ENCODE results near the gene RPS6KB2. TPM values are rescaled to one million over a fixed set of nuclear protein-coding genes. Genes with fewer than 3 reads are reported as not detected.
"Not testable (repeated sequence)": the region's sequence is repeated elsewhere in the genome, so short reads cannot be mapped to it uniquely, and the experiment has no call there.

The RPS6KB2 gene
- total RNA-seq, 2 experiments from 2014 or later, result 53.4 to 57.2 TPM

DNA sequence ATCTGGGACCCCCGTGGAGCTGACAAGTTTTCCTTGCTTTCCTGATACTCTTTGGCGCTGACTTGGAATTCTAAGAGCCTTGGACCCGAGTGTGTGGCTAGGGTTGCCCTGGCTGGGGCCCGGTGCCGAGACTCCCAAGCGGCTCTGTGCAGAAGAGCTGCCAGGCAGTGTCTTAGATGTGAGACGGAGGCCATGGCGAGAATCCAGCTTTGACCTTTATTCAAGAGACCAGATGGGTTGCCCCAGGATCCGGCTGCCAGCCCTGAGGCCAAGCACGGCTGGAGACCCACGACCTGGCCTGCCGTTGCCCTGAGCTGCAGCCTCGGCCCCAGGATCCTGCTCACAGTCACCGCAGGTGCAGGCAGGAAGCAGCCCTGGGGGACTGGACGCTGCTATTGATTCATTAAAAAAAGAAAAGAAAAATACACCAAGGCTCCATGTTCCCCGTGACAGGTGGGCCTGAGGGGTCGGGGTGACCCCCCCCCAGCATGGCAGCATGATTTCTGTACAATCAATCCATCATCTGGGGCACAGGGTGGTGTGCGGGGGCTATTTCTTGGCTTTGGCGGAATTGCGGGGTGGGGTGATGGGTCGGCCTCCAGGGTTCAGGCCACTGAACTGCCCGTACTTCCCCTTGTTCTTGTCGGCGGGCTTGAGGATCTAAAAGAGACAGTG, 30.2 kb upstream of the RPS6KB2 start:
- ChIA-PET CTCF (interaction anchor here (0.9 to 1.4 kb wide), 2 partner anchors 8 to 24 kb away, joined by 4 to 5 read pairs; no protein-coding TSS in a partner anchor), POLR2A (no interaction called here)
- ATAC-seq, result no peak
- DNase-seq, result no peak
- Mint-ChIP-seq H3K4me3 (no peak overlapping the region), H3K36me3 (ENCODE audit: low read depth) (peaks cover 41% of the 10 kb centered on the region), H3K4me1 (peaks cover 48% of the 10 kb centered on the region), H3K27me3 (no peaks in the 10 kb centered on the region), H3K9me3 (ENCODE audit: low read depth) (no peaks in the 10 kb centered on the region), H3K27ac (no peak overlapping the region)
- intact Hi-C loops (cut with DNase I, micrococcal nuclease), result no loop called here

GRCh38 chr11:67398661-67399563, 29.4 kb upstream of the RPS6KB2 start:
- peak overlapping the region; percentile 33 for H3K4me3 Mint-ChIP-seq
- no peaks in the 10 kb centered on the region for H3K9me3 Mint-ChIP-seq (ENCODE audit: low read depth)
- peaks cover 47% of the 10 kb centered on the region for H3K4me1 Mint-ChIP-seq
- no peak for DNase-seq
- ATAC-seq, result no peak
- H3K36me3 Mint-ChIP-seq (ENCODE audit: low read depth), result peaks cover 35% of the 10 kb centered on the region
- ChIA-PET CTCF (interaction anchor here (0.9 to 1.4 kb wide), 3 partner anchors 9 to 42 kb away, joined by 4 to 5 read pairs (median 5); no protein-coding TSS in a partner anchor), POLR2A (no interaction called here)
- intact Hi-C loops (cut with DNase I, micrococcal nuclease), result no loop called here
- H3K27ac Mint-ChIP-seq, result no peak overlapping the region
- H3K27me3 Mint-ChIP-seq, result no peaks in the 10 kb centered on the region

DNA sequence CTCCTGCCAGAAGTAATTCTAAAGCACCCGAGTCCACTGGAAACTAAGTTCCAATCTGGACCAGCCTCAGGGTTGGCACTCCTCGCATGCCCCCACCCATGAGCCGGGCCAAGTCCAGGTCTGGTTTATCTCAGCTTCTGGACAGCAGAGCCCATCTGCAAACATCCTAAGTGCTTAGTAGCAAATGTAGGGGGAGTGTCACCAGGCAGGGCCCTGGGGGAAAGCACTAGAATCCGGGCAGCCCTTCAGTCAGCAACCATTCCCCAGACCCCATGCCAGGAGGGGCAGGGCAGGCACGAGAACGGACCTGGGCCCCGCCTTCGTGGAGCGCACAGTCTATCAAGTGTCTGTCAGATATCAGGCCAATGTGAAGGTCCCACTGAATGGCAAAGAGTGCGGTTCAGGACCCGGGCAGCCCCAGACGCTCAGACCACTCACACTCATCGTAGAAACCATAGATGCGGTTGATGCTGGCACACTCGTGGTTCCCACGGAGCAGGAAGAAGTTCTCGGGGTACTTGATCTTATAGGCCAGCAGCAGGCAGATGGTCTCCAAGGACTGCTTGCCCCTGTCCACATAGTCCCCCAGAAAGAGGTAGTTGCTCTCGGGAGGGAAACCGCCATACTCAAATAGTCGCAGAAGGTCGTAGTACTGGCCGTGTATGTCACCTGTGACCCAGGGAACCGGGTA, 27.9 kb upstream of the RPS6KB2 start:
- intact Hi-C loops (cut with DNase I, micrococcal nuclease), result loop anchor here (5.0 to 10.0 kb wide), 4 partner anchors 87 to 724 kb away; partner anchors contain the start of genes CHKA (in 1 of the 2) and KDM2A (in 1 of the 2)
- peak; percentile 37 for DNase-seq
- POLR2A ChIA-PET, result interaction anchor here (1.5 to 1.8 kb wide), 3 partner anchors 9 to 105 kb away, joined by 3 to 9 read pairs (median 4); partner anchors contain the start of genes PITPNM1, PTPRCAP and RAD9A
- ATAC-seq, result no peak
- Mint-ChIP-seq H3K4me3 (peak overlapping the region; percentile 82), H3K27me3 (no peaks in the 10 kb centered on the region), H3K27ac (peak overlapping the region; percentile 87), H3K4me1 (peaks cover 47% of the 10 kb centered on the region), H3K36me3 (ENCODE audit: low read depth) (peaks cover 45% of the 10 kb centered on the region), H3K9me3 (ENCODE audit: low read depth) (no peaks in the 10 kb centered on the region)
- CTCF ChIA-PET, result interaction anchor here (0.8 to 5.2 kb wide), 12 partner anchors 12 to 250 kb away, joined by 3 to 34 read pairs (median 6); partner anchors contain the start of genes ACY3 and NUDT8

- H3K9me3 Mint-ChIP-seq (ENCODE audit: low read depth), result no peaks in the 10 kb centered on the region
- DNase-seq (no peak), ATAC-seq (no peak)
- no peaks in the 10 kb centered on the region for H3K27me3 Mint-ChIP-seq
- H3K36me3 Mint-ChIP-seq (ENCODE audit: low read depth), result peaks cover 49% of the 10 kb centered on the region
- H3K4me3 Mint-ChIP-seq, result peak overlapping the region; percentile 82
- peak overlapping the region; percentile 87 for H3K27ac Mint-ChIP-seq
- POLR2A ChIA-PET, result interaction anchor here (0.7 to 1.8 kb wide), 7 partner anchors 9 to 161 kb away, joined by 3 to 9 read pairs (median 4); partner anchors contain the start of genes PITPNM1, PTPRCAP and RAD9A
- intact Hi-C loops (cut with DNase I, micrococcal nuclease), result loop anchor here (1.0 to 10.0 kb wide), 13 partner anchors 10 to 724 kb away; partner anchors contain the start of genes TMEM134 (in 2 of the 2), AIP (in 1 of the 2), CHKA (in 1 of the 2) and KDM2A (in 1 of the 2)
- peaks cover 49% of the 10 kb centered on the region for H3K4me1 Mint-ChIP-seq
- CTCF ChIA-PET, result interaction anchor here (0.8 to 5.2 kb wide), 21 partner anchors 9 to 250 kb away, joined by 3 to 34 read pairs (median 6); partner anchors contain the start of genes ACY3, NUDT8, POLD4 and PTPRCAP
Measured at GRCh38 chr11:67400942-67401494, 27.3 kb upstream of the RPS6KB2 start.

- ATAC-seq (peak; percentile 67), DNase-seq (peak; percentile 97)
- POLR2A ChIA-PET, result interaction anchor here (0.7 to 1.8 kb wide), 9 partner anchors 10 to 161 kb away, joined by 3 to 9 read pairs (median 4); partner anchors contain the start of genes PITPNM1, PTPRCAP and RAD9A
- peaks cover 52% of the 10 kb centered on the region for H3K4me1 Mint-ChIP-seq
- peaks cover 52% of the 10 kb centered on the region for H3K36me3 Mint-ChIP-seq (ENCODE audit: low read depth)
- CTCF ChIA-PET, result interaction anchor here (0.8 to 5.2 kb wide), 23 partner anchors 10 to 249 kb away, joined by 3 to 34 read pairs (median 4); partner anchors contain the start of genes ACY3, NUDT8, POLD4 and PTPRCAP
- no peaks in the 10 kb centered on the region for H3K9me3 Mint-ChIP-seq (ENCODE audit: low read depth)
- peak within 1 kb of the TSS; percentile 82 for H3K4me3 Mint-ChIP-seq
- no peaks in the 10 kb centered on the region for H3K27me3 Mint-ChIP-seq
- intact Hi-C loops (cut with DNase I, micrococcal nuclease), result loop anchor here (1.0 to 10.0 kb wide), 16 partner anchors 10 to 723 kb away; partner anchors contain the start of genes RAD9A (in 2 of the 2), TMEM134 (in 2 of the 2), AIP (in 1 of the 2) and ANKRD13D (in 1 of the 2)
- peak within 1 kb of the TSS; percentile 87 for H3K27ac Mint-ChIP-seq
Measured at GRCh38 chr11:67401495-67402191, 26.7 kb upstream of the RPS6KB2 start, which contains the start of gene PPP1CA. Gene PPP1CA, minus strand, starts transcription at chr11:67401858. Its CDS starts 76 bp downstream, at chr11:67401782.

DNA sequence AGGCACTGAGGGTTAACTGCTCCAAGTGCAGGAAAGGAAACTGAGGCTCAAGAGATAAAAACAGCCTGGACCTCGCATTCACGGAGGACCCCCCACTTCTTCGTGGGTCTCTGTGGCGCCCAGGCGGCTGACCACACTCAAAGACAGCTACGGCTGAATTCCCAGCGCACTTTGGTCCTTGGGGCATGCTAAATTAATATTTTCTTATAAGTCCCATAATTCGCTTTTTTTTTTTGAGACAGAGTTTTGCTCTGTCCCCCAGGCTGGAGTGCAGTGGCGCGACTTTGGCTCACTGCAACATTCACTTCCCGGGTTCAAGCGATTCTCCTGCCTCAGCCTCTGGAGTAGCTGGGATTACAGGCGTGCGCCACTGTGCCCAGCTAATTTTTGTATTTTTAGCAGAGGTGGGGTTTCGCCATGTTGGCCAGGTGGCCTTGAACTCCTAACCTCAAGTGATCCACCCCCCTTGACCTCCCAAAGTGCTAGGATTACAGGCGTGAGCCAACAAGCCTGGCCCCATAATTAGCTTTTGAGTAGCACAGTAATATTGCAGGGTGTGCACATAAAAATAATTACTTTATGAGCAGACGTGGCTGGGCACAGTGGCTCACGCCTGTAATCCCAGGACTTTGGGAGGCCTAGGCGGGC, 26.0 kb upstream of the RPS6KB2 start:
- H3K27ac Mint-ChIP-seq, result peak overlapping the region; percentile 81
- not testable (repeated sequence) for H3K9me3 Mint-ChIP-seq (ENCODE audit: low read depth); H3K27me3 Mint-ChIP-seq; ATAC-seq
- DNase-seq, result peak; percentile 25
- ChIA-PET CTCF (interaction anchor here (1.0 to 5.2 kb wide), 19 partner anchors 10 to 213 kb away, joined by 3 to 34 read pairs (median 6); partner anchors contain the start of genes POLD4, PTPRCAP and RPS6KB2), POLR2A (interaction anchor here (0.7 to 1.8 kb wide), 10 partner anchors 10 to 162 kb away, joined by 3 to 9 read pairs (median 4); partner anchors contain the start of genes PITPNM1, PTPRCAP and RAD9A)
- peak overlapping the region; percentile 82 for H3K4me3 Mint-ChIP-seq
- intact Hi-C loops (cut with DNase I, micrococcal nuclease), result loop anchor here (1.0 to 10.0 kb wide), 8 partner anchors 11 to 722 kb away; partner anchors contain the start of genes ANKRD13D (in 1 of the 2), CHKA (in 1 of the 2), KDM2A (in 1 of the 2) and RAD9A (in 1 of the 2)
- peaks cover 54% of the 10 kb centered on the region for H3K4me1 Mint-ChIP-seq
- peaks cover 55% of the 10 kb centered on the region for H3K36me3 Mint-ChIP-seq (ENCODE audit: low read depth)

- intact Hi-C loops (cut with DNase I, micrococcal nuclease), result loop anchor here (1.0 to 10.0 kb wide), 8 partner anchors 18 to 722 kb away; partner anchors contain the start of genes CHKA (in 1 of the 2), KDM2A (in 1 of the 2) and NDUFV1 (in 1 of the 2)
- ATAC-seq; H3K9me3 Mint-ChIP-seq (ENCODE audit: low read depth); H3K27me3 Mint-ChIP-seq: not testable (repeated sequence)
- Mint-ChIP-seq H3K27ac (peak overlapping the region; percentile 87), H3K4me1 (peaks cover 55% of the 10 kb centered on the region), H3K36me3 (ENCODE audit: low read depth) (peaks cover 54% of the 10 kb centered on the region), H3K4me3 (peak overlapping the region; percentile 85)
- POLR2A ChIA-PET, result interaction anchor here (0.7 to 2.5 kb wide), 3 partner anchors 9 to 16 kb away, joined by 3 to 14 read pairs (median 3); no protein-coding TSS in a partner anchor
- CTCF ChIA-PET, result interaction anchor here (1.0 to 5.2 kb wide), 8 partner anchors 10 to 103 kb away, joined by 3 to 34 read pairs (median 6); partner anchors contain the start of genes PITPNM1, RAD9A and RPS6KB2
- DNase-seq, result peak; percentile 28
Measured at GRCh38 chr11:67403085-67403484, 25.2 kb upstream of the RPS6KB2 start.

- H3K27me3 Mint-ChIP-seq, result no peaks in the 10 kb centered on the region
- H3K36me3 Mint-ChIP-seq (ENCODE audit: low read depth), result peaks cover 49% of the 10 kb centered on the region
- peak overlapping the region; percentile 87 for H3K27ac Mint-ChIP-seq
- peaks cover 58% of the 10 kb centered on the region for H3K4me1 Mint-ChIP-seq
- DNase-seq (peak; percentile 78), ATAC-seq (peak; percentile 1)
- H3K4me3 Mint-ChIP-seq, result peak overlapping the region; percentile 85
- ChIA-PET CTCF (interaction anchor here (1.0 to 5.2 kb wide), 11 partner anchors 9 to 164 kb away, joined by 3 to 34 read pairs (median 5); partner anchors contain the start of genes PITPNM1, POLD4 and RAD9A), POLR2A (interaction anchor here (0.6 to 2.5 kb wide), 5 partner anchors 9 to 63 kb away, joined by 3 to 14 read pairs (median 4); partner anchors contain the start of gene RAD9A)
- H3K9me3 Mint-ChIP-seq (ENCODE audit: low read depth), result no peaks in the 10 kb centered on the region
- intact Hi-C loops (cut with DNase I, micrococcal nuclease), result loop anchor here (5.0 to 10.0 kb wide), 4 partner anchors 83 to 720 kb away; partner anchors contain the start of genes CHKA (in 1 of the 2) and KDM2A (in 1 of the 2)
Measured at GRCh38 chr11:67404515-67405195, 23.6 kb upstream of the RPS6KB2 start.

Measured in activated CD4-positive, alpha-beta T cell treated with anti-CD3 and anti-CD28 coated beads for 36 hours (primary cell).